ENCODE data around the gene POLR3GL. TPM values are rescaled to one million over a fixed set of nuclear protein-coding genes. Genes with fewer than 3 reads are reported as not detected.

The POLR3GL gene
- total RNA-seq, 1 experiment from 2014 or later, result 26.0 TPM

DNA sequence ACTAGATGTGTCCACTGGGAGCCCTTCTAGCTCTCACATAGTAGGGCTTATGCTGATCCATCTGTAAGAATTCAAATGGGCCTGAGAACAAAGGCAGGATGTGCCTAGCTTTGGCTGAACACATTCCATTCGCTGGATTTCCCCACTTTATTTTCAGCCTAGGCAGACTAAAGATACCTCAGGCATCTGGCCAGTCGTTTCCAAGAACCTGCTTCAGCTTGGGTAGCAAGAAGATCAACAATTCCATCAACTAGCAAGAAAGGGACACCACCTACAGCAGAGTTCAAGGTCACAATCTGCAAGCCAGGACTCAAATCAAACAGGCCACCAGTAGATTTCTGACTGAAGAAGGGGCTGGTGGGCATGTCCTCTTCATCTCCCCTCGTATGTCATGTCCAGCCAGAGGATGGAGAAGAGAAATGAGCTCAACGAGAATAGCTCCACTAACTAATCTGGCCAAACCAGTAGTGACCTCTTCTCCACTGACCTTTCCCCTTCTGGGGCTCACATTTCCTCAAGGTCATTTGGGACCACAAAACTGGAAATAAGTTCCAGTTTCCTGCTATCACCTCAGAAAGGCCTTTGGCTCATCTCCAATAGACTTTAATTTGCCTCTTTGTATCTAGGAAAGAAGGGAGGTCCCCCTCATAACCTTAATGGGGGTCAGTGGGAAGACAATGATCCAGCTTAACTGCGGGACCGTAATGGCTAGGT, 17.7 kb downstream of the POLR3GL start:
- in situ Hi-C loops (cut with HindIII; ENCODE audit: low pct_unique_long_range_greater_than_20kb, low sequenced_read_pairs), result no loop called here
- no peak for DNase-seq (ENCODE audit: low read depth, low spot score)

DNA sequence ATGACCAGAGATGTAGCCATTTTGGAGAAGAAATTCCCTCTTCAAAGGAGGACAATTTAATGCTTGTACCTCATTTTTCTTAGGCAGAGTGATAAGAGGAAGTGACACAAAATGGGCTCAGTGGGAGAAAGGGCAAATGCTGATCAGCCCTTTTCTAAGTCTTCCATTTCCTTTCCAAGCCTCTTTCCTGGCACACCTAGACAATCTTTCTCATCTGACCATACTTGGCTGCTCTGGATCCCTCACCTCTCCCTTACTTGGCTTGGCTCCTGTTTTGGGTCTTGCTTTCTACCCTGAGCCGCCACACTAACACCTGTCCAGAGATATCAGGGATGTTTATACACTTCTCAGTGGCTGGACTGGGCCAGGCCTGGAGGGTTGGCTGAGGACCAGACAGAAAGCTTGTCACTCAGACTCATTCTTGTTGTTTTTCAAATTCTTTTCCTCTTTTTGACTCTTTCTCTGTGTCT, 18.8 kb downstream of the POLR3GL start:
- in situ Hi-C loops (cut with HindIII; ENCODE audit: low pct_unique_long_range_greater_than_20kb, low sequenced_read_pairs), result no loop called here
- no peak for DNase-seq (ENCODE audit: low read depth, low spot score)

GRCh38 chr1:145983960-145984830, 19.7 kb downstream of the POLR3GL start:
- no peak for DNase-seq (ENCODE audit: low read depth, low spot score)
- in situ Hi-C loops (cut with HindIII; ENCODE audit: low pct_unique_long_range_greater_than_20kb, low sequenced_read_pairs), result no loop called here

- in situ Hi-C loops (cut with HindIII; ENCODE audit: low pct_unique_long_range_greater_than_20kb, low sequenced_read_pairs), result no loop called here
- no peak for DNase-seq (ENCODE audit: low read depth, low spot score)
These were observed 20.6 kb downstream of the POLR3GL start for GRCh38 chr1:145985129-145985501.

DNA sequence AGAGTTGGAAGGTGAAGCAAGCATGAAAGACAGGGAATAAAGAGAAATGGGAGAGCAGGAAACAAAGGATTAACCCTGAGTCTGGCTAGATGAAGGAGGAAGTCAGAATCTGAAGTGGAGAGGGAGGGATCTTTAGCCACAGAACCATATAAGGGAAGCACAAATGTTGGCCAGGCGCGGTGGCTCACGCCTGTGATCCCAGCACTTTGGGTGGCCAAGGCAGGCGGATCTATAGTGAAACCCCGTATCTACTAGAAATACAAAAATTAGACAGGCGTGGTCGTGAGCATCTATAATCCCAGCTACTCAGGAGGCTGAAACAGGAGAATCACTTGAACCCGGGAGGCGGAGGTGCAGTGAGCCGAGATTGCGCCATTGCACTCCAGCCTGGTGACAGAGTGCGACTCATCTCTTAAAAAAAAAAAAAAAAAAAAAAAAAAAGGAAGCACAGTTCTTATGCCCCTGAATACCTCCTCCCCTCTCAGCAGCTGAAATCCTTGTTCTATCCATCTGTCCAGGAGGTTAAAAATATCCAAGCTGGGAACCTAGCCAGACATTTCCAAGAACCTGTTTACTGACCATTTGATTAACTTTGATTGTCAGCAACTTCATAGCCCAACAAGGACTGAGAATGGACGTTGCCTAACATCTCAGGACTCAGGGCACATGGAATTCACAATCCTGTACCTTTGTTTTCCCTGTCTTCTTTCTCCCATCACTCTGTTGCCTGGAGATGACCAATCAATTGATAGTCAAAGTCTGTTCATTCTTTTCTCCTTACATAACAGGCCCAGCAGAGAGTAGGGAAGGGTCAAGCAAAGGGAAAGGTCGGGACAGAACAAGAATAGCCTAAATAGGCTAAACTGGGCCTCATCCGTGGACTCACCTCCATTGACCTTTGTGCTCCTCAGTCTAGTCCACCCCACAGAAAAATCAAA, 21.3 kb downstream of the POLR3GL start:
- peak; percentile 26 for DNase-seq (ENCODE audit: low read depth, low spot score)
- in situ Hi-C loops (cut with HindIII; ENCODE audit: low pct_unique_long_range_greater_than_20kb, low sequenced_read_pairs), result no loop called here

DNA sequence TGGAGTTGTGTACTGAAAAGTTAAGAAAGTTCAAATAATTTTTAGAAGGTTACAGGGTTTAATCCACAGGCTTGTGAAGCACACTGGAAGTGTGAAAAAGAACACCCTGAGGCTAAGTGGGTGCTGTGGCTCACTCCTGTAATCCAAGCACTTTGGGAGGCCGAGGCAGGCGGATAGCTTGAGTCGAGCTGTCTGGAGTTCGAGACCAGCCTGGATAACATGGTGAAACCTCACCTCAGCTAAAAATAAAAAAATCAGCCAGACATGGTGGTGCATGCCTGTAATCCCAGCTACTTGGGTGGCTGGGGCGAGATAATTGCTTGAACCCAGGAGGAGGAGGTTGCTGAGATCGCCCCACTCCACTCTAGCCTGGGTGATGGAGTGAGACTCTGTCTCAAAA, 22.1 kb downstream of the POLR3GL start:
- no peak for DNase-seq (ENCODE audit: low read depth, low spot score)
- in situ Hi-C loops (cut with HindIII; ENCODE audit: low pct_unique_long_range_greater_than_20kb, low sequenced_read_pairs), result no loop called here

- in situ Hi-C loops (cut with HindIII; ENCODE audit: low pct_unique_long_range_greater_than_20kb, low sequenced_read_pairs), result no loop called here
- DNase-seq (ENCODE audit: low read depth, low spot score), result no peak
These were observed 23.4 kb downstream of the POLR3GL start for GRCh38 chr1:145987926-145988325.

GRCh38 chr1:145988773-145989172, 24.3 kb downstream of the POLR3GL start:
- no peak for DNase-seq (ENCODE audit: low read depth, low spot score)
- in situ Hi-C loops (cut with HindIII; ENCODE audit: low pct_unique_long_range_greater_than_20kb, low sequenced_read_pairs), result no loop called here

GRCh38 chr1:145990249-145990855, 25.9 kb downstream of the POLR3GL start:
- DNase-seq (ENCODE audit: low read depth, low spot score), result no peak
- in situ Hi-C loops (cut with HindIII; ENCODE audit: low pct_unique_long_range_greater_than_20kb, low sequenced_read_pairs), result no loop called here

GRCh38 chr1:145991735-145992412, 27.4 kb downstream of the POLR3GL start:
- in situ Hi-C loops (cut with HindIII; ENCODE audit: low pct_unique_long_range_greater_than_20kb, low sequenced_read_pairs), result no loop called here
- no peak for DNase-seq (ENCODE audit: low read depth, low spot score)

DNA sequence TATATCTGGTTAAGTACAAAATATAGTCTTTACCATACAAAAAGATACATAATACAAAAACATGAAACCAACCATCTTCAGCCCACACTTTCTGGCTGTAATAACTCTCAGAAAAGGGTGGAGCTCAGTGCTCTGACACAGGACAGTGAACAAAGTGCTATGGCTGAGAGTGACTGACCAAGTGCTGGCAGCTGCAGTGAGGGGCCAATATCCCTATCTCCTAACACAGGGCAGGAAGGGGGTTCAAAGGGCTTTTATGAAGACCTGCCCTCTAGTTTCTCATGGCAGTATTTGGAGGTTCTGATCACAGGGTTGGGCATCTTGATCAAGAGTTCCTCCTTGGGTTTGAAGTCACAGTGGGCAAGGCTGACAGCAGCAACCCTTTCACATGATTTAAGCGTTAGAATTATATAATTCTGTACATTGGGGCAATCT, 28.0 kb downstream of the POLR3GL start:
- in situ Hi-C loops (cut with HindIII; ENCODE audit: low pct_unique_long_range_greater_than_20kb, low sequenced_read_pairs), result no loop called here
- DNase-seq (ENCODE audit: low read depth, low spot score), result no peak

DNA sequence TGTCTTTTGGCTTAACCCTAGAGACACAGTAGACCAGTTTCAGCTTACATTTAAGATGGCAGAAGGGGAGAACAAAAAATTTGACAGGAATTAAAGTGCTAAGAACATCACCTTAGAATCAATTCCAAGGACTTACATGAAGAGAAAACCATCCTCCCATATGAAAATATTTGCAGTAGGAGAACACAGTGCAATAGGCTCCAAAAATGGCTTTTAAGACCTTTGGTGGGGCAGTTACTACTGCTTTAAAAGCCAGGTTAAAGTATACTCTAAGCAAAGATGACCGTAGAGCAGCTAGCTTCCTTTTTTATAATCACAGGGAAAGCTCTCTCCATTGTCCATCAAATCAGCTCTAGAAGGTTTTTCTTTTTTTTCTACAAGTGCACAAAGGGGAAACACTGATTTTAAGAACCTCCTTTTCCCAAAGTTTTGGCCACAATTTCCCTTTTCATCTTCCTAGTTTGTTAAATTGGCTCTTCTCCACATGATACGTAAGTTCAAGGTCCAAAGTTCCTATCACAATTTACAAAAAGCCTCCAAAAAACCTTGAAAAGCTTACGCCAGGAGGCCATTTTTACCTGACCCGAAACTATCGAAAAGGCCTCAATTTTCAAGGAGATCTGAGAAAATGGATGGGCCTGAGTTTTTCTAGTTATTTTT, 28.6 kb downstream of the POLR3GL start:
- DNase-seq (ENCODE audit: low read depth, low spot score), result no peak
- in situ Hi-C loops (cut with HindIII; ENCODE audit: low pct_unique_long_range_greater_than_20kb, low sequenced_read_pairs), result no loop called here

DNA sequence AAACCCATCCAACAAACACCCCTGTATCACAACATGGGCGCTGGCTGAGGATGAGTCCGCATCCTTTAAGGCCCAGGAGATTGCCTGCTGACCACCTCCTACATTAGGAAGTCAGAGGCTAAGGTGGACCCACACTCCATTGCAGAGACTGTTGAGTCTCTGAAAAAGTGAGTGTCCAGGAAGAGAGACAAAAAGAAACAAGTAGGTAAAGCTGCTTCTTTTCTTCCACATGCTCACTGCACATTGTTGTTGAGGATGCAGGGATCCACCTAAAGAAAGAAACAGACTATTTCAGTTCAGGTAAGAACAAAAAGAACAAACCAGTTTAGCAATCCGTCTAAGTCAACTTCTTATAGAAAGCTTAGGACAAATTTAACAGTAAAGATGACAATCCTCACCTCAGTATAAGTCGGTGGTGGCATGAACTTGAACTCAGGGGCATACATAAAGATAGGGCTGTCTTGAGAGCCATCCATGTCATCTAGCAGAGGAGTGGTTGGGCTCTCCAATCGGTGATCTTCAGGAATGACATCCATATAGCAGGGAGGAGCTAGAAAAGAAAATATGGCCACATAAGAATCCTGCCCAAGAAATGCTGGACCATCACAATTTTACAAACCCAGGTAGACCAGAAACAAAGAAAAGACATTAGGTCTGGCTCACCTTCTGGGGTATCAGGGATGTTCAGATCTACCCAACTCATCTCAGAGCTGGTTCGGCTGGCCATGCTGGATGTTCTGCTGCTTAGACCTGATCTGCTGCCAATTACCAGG, 29.3 kb downstream of the POLR3GL start:
- in situ Hi-C loops (cut with HindIII; ENCODE audit: low pct_unique_long_range_greater_than_20kb, low sequenced_read_pairs), result no loop called here
- DNase-seq (ENCODE audit: low read depth, low spot score), result no peak

GRCh38 chr1:145994391-145995120, 30.1 kb downstream of the POLR3GL start:
- in situ Hi-C loops (cut with HindIII; ENCODE audit: low pct_unique_long_range_greater_than_20kb, low sequenced_read_pairs), result no loop called here
- no peak for DNase-seq (ENCODE audit: low read depth, low spot score)

- in situ Hi-C loops (cut with HindIII; ENCODE audit: low pct_unique_long_range_greater_than_20kb, low sequenced_read_pairs), result no loop called here
- DNase-seq (ENCODE audit: low read depth, low spot score), result no peak
These were observed 30.8 kb downstream of the POLR3GL start for GRCh38 chr1:145995148-145995881.
